MM.1S (cell line): ENCODE measurements around the gene PPAT.

Experiments
- CTCF ChIP-seq: fragments of 300-600 bp; sonication (generic); IDR thresholded peaks from 2 replicates; pipeline ENCODE4 v1.5.1; 2016; ENCODE audit warnings: antibody characterized with exemption, low read length, mixed read lengths
- EZH2 ChIP-seq: fragments of 300-600 bp; sonication (generic); optimal IDR thresholded peaks from 2 replicates; pipeline ENCODE3; 2017; ENCODE audit warnings: low read depth, mild to moderate bottlenecking, antibody characterized with exemption, low read length, mixed read lengths

- TF ChIP-seq EZH2 (no peak), CTCF (no peak)
Measured at GRCh38 chr4:56391270-56391669, 44.1 kb downstream of the PPAT start.
